NCI-H2107 (cell line): Measurements from ENCODE around the gene DNAJB12.
"Not testable (repeated sequence)": the region's sequence is repeated elsewhere in the genome, so short reads cannot be mapped to it uniquely, and the experiment has no call there.

Experiments used
- DNase-seq: peaks from one replicate; lab custom pipeline; 2025; lab: John Stamatoyannopoulos, UW

Gene DNAJB12

GRCh38 chr10:72330069-72330426, 24.7 kb downstream of the DNAJB12 start:
- no peak for DNase-seq

- no peak for DNase-seq
These were observed 25.2 kb downstream of the DNAJB12 start for GRCh38 chr10:72329290-72330068.

DNA sequence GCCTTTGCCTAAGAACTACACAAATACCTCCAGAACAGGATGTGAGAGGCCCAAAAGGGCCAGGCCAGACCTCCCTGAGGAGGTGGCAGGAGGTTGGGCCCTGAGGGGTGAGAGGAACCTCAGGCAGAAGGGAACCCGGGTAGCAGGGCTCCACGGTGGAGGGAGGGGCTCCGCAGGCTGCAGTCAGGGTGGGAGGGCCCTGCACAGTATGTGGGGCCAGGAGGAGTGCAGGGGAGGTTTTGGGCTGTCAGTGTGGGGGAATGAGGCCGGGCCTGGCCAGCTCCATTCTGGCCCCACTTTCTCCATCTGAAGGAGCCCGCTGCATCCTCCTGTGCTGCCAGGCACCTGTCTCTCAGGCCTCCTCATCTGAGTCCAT, 25.9 kb downstream of the DNAJB12 start:
- DNase-seq: no peak

- DNase-seq: no peak
These were observed 26.5 kb downstream of the DNAJB12 start for GRCh38 chr10:72328045-72328828.

GRCh38 chr10:72326665-72327603, 27.8 kb downstream of the DNAJB12 start:
- not testable (repeated sequence) for DNase-seq

GRCh38 chr10:72325243-72326175, 29.2 kb downstream of the DNAJB12 start:
- peak; percentile 75 for DNase-seq

GRCh38 chr10:72323771-72324191, 30.9 kb downstream of the DNAJB12 start:
- DNase-seq: no peak

DNA sequence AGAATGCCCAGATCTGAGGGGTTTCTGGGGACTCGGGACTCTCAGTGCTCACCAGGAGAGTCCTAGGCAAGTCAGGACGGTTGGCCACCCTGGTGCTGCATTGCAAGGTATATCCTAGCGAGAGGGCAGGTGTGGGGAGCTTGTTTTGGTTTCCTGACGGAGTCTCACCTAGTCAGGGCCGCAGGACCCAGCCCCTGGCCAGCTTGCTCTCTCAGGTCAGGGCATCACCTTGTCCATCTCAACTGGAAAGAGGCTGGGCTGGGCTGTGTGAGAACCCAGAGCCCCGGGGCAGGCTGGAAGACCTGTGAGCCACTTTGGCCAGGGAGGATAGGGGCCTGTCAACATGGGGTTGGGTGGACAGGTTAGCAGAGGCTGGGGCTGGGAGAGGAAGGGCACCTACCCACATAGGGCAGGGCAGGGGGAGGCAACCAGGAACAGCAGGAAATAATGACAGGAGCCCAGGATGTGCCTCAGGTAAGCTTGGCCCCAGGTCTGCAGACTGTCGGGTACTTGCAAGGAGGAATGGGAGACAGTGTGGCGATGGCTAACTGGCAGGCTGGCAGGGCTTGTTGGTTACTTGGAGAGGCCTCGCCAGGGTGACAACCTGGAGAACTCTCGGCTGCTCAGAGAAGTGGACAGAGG, 31.5 kb downstream of the DNAJB12 start:
- DNase-seq: no peak

GRCh38 chr10:72322280-72323058, 32.2 kb downstream of the DNAJB12 start:
- no peak for DNase-seq

DNA sequence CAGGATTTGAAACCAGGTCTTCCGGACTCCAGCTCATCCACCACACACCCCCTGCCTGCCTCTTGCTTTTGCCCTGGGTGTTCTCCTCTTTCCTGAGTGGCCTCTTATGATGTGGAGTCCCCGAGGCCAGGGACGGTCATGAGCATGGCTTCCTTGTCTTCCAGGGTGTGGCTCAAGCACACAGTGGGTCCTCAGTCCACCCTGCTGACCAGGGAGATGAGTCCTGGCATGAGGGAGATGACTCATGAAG, 32.8 kb downstream of the DNAJB12 start:
- no peak for DNase-seq

- no peak for DNase-seq
These were observed 33.3 kb downstream of the DNAJB12 start for GRCh38 chr10:72321248-72322029.

- DNase-seq: peak; percentile 75
These were observed 34.0 kb downstream of the DNAJB12 start for GRCh38 chr10:72320676-72321247.

DNA sequence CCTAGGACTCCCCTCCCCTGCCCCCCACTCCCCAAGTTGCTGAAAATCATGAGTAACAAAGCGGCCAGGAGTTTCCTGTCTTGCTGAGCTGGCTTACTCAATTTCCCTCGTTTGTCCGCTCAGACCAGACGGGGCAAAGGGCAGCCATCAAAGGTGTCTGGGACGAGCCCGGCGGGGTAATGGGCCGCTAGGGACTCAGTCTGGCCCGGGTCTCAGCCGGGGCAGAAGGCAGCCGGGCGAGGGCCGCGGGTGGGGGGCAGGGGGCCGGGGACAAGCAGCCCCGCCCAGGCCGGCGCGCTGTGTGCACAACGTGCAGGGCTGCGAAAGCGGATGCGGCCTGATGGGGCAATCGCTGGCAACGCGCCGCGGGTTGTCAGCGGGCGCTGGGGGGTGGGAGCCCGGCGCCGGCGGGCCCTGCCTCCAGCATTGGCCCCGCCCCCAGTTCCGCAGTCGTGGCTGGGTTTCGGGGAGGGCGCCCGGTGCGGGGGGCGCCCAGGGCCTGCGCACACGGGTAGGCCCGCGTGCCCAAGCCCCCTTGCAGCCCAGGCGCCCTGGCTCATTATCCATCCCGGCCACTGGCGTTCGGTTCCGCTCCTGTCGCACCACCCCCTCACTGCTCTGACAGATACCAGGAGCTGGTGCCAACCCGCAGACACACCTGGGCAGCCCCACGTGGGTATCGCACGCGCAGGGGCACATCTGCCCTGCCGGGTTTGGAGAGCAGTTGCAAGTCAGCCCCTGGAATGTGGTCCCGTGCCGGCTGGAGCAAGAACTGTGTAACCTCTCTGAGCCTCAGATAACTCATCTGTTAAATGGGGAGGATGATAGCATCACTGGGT, 35.1 kb downstream of the DNAJB12 start:
- DNase-seq: peak; percentile 59

GRCh38 chr10:72318418-72319262, 36.1 kb downstream of the DNAJB12 start:
- DNase-seq: no peak

- DNase-seq: no peak
These were observed 37.8 kb downstream of the DNAJB12 start for GRCh38 chr10:72316748-72317435.

GRCh38 chr10:72316386-72316700, 38.4 kb downstream of the DNAJB12 start:
- DNase-seq: no peak
